NCI-H524 (cell line): ENCODE results near the gene TYW1B.
A peak's percentile ranks its signal among the peaks of the same experiment; 100 is the strongest.
"Not testable (repeated sequence)": the region's sequence is repeated elsewhere in the genome, so short reads cannot be mapped to it uniquely, and the experiment has no call there.

ENCODE experiments used
- DNase-seq, 2 experiments: peaks; one replicate each; lab custom pipeline; 2025; lab: John Stamatoyannopoulos, UW

TYW1B gene

DNA sequence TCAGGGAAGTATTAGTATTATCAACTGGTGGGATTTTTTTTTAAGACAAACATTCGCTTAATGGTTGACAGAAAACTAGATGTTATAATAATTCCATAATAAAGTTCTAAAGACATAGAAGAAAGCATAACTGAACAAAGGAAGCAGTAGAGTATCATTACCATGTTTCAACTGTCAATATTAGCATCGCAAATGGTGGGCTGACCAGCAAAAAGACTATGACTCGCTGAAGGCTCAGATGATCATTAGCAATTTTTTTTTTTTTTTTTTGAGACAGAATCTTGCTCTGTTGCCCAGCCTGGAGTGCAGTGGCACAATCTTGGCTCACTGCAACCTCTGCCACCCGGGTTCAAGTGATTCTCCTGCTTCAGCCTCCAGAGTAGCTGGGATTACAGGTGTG lies 74.8 kb downstream of the TYW1B start:
- DNase-seq, result not testable (repeated sequence)

- DNase-seq, result peak in 1 of 2 experiments; percentile 10
Observed at GRCh38 chr7:72751978-72752377, 76.0 kb downstream of the TYW1B start.

GRCh38 chr7:72751378-72751777 lies 76.6 kb downstream of the TYW1B start:
- no peak for DNase-seq

DNA sequence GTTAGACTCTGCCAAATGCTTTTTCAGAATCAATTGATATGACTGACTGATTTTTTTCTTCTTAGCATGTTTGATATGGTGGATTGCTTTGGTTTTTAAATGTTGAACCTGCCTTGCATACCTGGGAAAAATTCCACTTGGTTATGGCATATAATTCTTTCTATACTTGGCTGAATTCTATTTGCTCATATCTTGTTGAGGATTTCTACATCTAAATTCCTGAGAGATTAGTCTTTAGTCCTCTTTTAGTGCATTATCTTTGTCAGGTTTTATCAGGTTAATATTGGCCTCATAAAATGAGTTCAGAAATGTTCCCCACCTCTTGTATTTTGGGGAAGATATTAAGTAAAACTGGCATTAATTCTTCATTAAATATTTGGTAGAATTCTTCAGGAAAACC lies 79.4 kb downstream of the TYW1B start:
- DNase-seq, result not testable (repeated sequence)

GRCh38 chr7:72744244-72744926 lies 83.6 kb downstream of the TYW1B start:
- DNase-seq, result not testable (repeated sequence)

- DNase-seq, result not testable (repeated sequence)
Observed at GRCh38 chr7:72743801-72744200, 84.2 kb downstream of the TYW1B start.

- not testable (repeated sequence) for DNase-seq
Observed at GRCh38 chr7:72739716-72740115, 88.3 kb downstream of the TYW1B start.

- DNase-seq, result not testable (repeated sequence)
Observed at GRCh38 chr7:72735855-72736254, 92.1 kb downstream of the TYW1B start.

- DNase-seq, result not testable (repeated sequence)
Observed at GRCh38 chr7:72730815-72731214, 97.2 kb downstream of the TYW1B start.

DNA sequence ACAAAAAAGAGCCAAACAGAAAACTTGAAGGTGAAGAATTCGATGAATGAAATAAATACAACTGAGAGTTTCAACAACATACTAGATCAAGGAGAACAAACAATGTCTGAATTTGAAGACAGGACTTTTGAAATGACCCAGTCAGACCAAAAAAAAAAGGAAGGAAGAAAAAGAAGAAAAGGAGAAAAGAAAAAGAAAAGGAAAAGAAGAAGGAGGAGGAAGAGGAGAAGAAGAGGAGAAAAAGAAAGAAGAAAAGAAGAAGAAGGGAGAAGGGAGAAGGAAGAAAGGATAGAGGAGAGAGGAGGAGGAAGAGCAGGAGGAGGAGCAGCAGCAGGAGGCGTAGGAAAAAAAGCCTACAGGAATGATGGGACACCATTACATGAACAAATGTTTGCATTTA lies 97.6 kb downstream of the TYW1B start:
- DNase-seq, result not testable (repeated sequence)

- DNase-seq, result not testable (repeated sequence)
Observed at GRCh38 chr7:72729130-72729529, 98.9 kb downstream of the TYW1B start.

DNA sequence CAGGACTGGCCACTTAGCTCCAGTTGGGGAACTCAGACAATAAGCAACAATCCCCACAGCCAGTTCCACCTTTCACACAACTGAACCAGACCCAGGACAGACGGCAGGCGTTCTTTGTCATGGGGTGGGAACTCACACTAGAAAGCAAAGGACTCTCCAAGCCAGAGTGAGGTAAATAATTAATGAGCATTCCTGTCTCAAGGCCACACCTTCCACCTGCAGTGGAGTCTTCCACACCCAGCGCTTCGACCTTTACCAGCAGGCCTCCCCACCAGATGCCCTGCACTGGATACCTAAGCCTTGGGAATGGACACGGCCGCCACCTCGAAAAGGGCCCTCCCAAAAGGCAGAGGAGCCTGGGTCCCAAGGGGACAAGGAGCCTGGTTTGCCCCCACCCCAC lies 105.3 kb downstream of the TYW1B start:
- not testable (repeated sequence) for DNase-seq

- DNase-seq, result not testable (repeated sequence)
Observed at GRCh38 chr7:72720890-72721289, 107.1 kb downstream of the TYW1B start.

GRCh38 chr7:72717252-72717774 lies 110.7 kb downstream of the TYW1B start:
- not testable (repeated sequence) for DNase-seq

- not testable (repeated sequence) for DNase-seq
Observed at GRCh38 chr7:72711927-72712326, 116.1 kb downstream of the TYW1B start.

DNA sequence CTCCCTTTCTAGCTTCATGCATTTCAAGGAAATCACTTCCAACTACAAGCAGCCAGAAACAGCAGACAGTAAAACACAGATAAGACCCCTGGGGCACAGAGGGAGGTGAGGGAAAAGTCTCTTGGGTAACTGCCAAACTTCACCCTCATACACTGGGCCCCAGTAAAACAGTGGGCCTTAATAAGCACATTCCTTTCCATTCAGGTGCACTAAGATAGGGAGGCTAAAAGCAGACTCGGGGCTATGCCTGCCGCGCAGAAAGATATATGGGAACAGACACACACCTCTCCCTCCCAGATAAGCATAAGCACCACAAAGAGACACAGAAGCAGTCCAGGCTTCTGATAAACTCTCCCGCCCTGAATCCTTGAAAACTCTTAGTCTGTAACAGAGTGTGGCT lies 117.0 kb downstream of the TYW1B start:
- DNase-seq, result no peak

GRCh38 chr7:72709909-72710308 lies 118.1 kb downstream of the TYW1B start:
- no peak for DNase-seq

GRCh38 chr7:72708371-72709050 lies 119.5 kb downstream of the TYW1B start:
- DNase-seq, result not testable (repeated sequence)

- DNase-seq, result no peak
Observed at GRCh38 chr7:72706521-72706920, 121.5 kb downstream of the TYW1B start.

DNA sequence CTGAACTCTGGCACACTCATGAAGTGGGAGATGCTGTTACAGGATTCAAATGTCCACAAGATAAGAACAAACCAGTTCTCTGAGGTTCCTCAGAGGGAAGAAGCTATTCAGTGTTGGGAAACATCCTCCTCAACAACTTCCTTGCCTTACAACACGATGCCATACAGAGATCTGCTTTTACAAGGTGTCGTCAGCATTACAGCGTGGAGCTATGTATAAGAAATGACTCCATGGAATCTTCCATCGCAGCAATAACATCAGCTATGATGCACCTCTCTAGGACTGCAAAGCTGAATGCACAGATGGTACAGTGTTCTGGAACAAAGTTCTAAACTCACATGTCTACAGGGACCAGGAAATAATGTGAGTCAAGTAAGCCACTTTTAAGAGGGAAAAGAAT lies 122.3 kb downstream of the TYW1B start:
- DNase-seq, result not testable (repeated sequence)

DNA sequence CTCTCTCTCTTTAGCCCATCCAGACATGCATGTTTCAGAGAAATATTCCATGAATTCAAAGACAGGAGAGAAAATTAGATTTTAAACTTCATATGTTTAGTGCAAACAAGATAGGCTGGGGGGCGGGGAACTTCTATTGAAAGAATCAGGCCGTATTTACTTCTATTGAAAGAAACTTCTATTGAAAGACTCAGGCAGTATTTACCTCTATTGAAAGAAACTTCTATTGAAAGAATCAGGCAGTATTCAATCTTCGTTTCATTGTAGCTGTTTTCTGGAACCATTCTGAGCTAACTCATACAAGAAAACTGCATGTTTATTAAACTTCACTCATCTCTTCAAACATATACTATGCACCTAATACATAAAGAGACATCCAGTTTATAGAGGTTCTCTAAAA lies 123.1 kb downstream of the TYW1B start:
- no peak for DNase-seq

DNA sequence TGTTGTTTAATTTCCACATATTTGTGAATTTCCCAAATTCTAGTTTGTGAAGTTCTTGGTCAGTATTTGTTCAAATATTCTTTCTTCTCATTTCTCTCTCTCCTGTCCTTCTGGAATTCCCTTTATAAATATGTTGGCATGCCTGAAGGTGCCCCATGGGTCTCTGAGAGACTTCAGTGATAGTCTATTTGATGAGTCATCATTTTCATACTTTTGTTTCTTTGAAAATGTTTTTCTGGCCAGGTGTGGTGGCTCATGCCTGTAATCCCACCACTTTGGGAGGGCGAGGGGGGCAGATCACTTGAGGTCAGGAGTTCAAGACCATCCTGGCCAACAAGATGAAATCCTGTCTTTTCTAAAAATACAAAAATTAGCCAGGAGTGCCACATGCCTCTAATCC lies 127.5 kb downstream of the TYW1B start:
- DNase-seq, result not testable (repeated sequence)

GRCh38 chr7:72697066-72697465 lies 130.9 kb downstream of the TYW1B start:
- not testable (repeated sequence) for DNase-seq
